GM12875 (cell line): ENCODE measurements around the gene APBA2.

Experiments
- H3K4me3 ChIP-seq: one replicate; pipeline ENCODE4 v1.5.1; 2011; ENCODE audit warnings: low read depth, low read length, control low read depth
- CTCF ChIP-seq: IDR thresholded peaks from 2 replicates; pipeline ENCODE4 v1.5.1; 2011; ENCODE audit warnings: low read depth, mild to moderate bottlenecking, control low read depth, inconsistent platforms, low read length, moderate library complexity, borderline replicate concordance; ENCODE audit not compliant: insufficient read depth

APBA2 gene

GRCh38 chr15:29107971-29108645, 222.3 kb downstream of the APBA2 start:
- H3K4me3 ChIP-seq = no peak overlapping the region
- TF ChIP-seq CTCF = no peak

- no peak for TF ChIP-seq CTCF
- no peak overlapping the region for H3K4me3 ChIP-seq
Observed at GRCh38 chr15:29109762-29110161, 224.0 kb downstream of the APBA2 start.

DNA sequence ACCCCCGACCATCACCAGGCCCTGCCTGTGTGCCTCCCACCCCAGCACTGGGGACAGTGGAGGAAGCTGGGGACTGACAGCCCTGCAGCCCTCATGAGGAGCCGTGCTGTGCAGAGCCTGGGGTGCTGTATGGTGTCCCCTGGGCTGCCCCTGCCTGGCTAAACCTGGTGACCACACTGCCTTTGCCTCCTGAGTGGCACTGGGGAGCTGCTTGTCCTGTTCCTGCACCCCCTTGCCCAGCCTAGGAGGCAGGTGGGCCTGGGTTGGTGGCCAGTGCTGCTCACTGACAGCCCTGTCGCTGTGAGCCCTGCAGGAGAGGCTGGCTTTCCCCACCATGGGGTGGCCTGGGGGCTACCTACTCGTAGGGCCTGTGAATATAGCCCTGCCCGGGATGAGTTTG, 224.4 kb downstream of the APBA2 start:
- TF ChIP-seq CTCF = no peak
- no peak overlapping the region for H3K4me3 ChIP-seq

DNA sequence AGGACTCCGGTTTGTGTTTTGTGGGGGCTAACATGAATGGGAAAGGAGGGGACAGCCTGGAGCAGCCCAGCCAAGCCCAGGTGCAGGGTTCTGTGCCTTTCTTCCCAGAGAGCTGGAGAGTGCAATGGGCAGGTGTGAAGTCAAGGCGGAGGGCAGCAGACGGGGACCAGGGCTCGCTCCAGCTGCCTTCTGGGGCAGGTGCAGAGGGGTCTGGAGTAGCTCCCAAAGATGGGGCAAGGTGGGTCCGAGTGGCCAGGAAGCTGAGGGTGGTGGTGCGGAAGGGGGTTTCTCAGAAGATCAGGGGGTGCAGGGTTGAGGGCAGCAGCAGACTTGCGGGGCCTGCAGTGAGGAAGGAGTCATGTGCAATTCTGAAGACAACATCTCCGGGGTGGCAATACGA, 225.0 kb downstream of the APBA2 start:
- TF ChIP-seq CTCF = no peak
- no peak overlapping the region for H3K4me3 ChIP-seq

- H3K4me3 ChIP-seq = no peak overlapping the region
- TF ChIP-seq CTCF = no peak
Observed at GRCh38 chr15:29111705-29112281, 226.0 kb downstream of the APBA2 start.

DNA sequence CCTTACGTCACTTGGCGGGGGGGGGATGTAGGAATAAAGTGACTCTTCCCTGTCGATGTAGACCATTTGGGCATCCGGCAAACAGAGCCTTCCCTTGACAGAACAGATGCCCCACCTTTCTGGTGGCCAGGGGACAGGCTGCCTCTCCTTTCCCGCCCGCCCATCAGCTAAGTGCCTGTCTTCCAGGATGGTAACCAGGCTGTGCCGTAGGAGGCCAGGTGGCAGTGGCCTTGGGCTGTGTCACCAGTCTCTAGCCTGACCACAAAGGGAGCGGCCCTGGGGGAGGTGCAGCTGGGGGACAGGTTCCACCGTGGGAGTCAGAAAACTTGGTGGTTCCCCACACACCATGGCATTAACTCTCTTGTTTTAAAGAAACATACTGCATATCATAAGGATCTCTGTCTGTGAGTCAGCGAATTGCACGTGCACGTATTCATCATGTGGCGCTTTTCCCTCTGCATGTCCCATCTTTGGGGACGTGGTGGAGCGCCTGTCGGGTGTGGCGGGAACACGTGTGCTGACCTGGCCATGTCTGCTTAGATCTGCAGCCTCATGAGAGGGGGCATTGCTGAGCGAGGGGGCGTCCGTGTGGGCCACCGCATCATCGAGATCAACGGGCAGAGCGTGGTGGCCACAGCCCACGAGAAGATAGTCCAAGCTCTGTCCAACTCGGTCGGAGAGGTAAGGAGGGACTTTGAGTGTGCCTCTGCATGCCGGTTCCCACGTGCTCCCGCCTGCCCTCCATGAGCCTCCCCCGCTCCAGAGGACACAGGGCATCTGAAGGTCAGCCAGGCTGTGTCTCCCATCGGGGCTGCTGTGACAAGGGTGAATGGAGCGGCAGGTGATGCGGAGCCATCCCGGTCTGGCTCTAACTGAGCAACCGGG, 227.8 kb downstream of the APBA2 start:
- H3K4me3 ChIP-seq = no peak overlapping the region
- TF ChIP-seq CTCF = no peak
